Mesenteric fat pad (tissue), 1 donor: ENCODE measurements around the gene DBF4. TPM values are rescaled to one million over a fixed set of nuclear protein-coding genes. Genes with fewer than 3 reads are reported as not detected.
A peak's percentile ranks its signal among the peaks of the same experiment; 100 is the strongest.
"Not testable (repeated sequence)": the region's sequence is repeated elsewhere in the genome, so short reads cannot be mapped to it uniquely, and the experiment has no call there.

Experiments
- DNase-seq: peaks from one replicate; pipeline ENCODE4 v3.0.0-alpha.2; 2020; ENCODE audit warnings: low spot score
- long read RNA-seq: library from polyadenylated mRNA; unstranded; transcript quantifications from one replicate; pipeline ENCODE4 v2.0.0, GENCODE V29; 2020
- total RNA-seq: library from RNA; stranded (reverse); fragmentation: NEBNext Ultra II Directional; extraction: Animal tissue kit (Norgen Biotek cat#: 25700); gene quantifications from one replicate; pipeline ENCODE4 v1.2.1, GENCODE V29; 2021
- donor health status: DM: yes; HTN: yes; CAD: no.

DBF4 gene
- total RNA-seq: 9.2 TPM
- long read RNA-seq, partial matches to known transcripts: 6 of 14 reads
- long read RNA-seq, other reads (novel, unspliced or antisense): 5 of 14 reads

DNA sequence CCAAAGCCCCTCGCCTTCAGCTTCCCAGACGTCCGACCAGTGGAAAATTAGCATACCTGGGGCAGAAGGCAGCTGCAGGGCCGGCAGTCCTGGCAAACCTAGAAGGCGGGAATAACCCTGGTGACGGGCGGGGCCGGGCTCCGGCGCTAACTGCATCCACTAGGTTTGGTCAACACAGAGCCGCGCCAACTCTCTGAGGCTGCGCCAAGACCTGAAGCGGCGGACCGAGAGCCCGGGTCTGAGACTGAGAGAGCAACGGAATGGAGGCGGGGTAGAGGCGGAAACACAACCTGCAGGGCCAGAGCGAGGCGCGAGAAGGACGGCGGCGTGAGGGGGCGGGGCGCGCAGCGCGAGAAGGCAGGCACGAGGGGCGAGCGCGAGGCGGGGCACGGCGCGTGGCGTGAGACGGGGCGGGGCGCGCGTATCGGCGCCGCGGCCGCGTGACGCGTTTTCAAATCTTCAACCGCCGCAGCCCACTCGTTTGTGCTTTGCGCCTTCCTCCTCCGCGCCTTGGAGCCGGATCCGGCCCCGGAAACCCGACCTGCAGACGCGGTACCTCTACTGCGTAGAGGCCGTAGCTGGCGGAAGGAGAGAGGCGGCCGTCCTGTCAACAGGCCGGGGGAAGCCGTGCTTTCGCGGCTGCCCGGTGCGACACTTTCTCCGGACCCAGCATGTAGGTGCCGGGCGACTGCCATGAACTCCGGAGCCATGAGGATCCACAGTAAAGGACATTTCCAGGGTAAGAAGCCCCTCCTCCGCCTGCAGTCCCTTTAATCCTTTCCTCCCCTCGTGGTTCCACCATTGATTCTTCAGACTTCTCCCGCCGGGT, at the start of gene DBF4, which contains the start of gene SLC25A40:
Gene DBF4, plus strand, starts transcription at position 454 of the 829 bp plus-strand sequence. Its CDS starts 240 bp downstream, at position 694.
Gene SLC25A40, minus strand, starts transcription at position 321 of the 829 bp plus-strand sequence. CDS start 17,633 bp downstream, outside the sequence.
- peak; percentile 98 for DNase-seq

DNA sequence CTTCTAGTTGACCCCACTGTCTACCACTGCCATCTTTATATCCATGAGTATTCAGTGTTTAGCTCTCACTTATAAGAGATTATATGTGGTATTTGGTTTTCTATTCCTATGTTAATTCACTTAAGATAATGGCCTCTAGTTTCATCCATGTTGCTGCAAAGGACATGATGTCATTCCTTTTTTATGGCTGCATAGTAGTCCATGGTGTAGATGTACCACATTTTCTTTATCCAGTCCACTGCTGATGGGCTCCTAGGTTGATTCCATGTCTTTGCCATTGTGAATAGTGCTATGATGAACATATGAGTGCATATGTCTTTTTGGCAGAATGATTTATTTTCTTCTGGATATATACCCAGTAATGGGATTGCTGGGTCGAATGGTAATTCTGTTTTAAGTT, 47.9 kb upstream of the DBF4 start:
- not testable (repeated sequence) for DNase-seq

DNA sequence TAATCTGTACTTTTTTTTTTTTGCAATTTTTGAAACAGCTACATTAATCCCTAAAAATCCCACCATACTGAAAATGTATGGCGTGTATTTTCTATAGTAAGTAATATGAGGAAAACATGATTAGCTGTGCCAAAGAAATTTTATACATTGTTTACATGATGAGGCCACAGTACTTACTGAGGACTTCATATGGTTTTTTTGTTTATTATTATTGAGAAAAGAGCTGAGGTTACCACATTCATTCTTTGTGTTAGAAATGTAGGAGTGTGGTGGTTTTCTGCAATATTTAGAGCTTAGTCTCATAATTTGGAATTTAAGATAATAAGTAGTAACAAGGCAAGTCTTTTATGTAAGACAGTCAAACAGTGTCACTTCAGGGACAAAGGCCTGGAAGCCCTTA, 45.2 kb upstream of the DBF4 start:
- DNase-seq: no peak

DNA sequence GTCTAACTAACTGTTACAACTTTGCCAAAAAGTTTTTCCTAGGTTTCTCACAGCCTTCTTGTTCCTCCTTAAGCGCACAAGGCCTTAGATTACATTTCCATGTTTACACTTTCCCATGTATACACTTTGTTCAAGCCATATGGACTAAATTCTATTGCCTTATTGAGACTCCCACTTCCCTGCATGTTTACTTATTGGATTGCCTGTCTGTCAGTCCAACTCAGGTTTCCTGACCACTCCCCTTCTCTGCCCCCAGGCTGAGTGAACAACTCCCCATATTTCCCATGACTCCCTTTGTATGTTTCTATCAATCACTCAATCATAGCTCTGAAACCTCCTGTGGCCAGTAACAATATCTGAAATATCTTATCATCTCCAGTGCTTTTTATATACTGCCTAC, 43.2 kb upstream of the DBF4 start:
- no peak for DNase-seq

GRCh38 chr7:87837597-87837996, 38.7 kb upstream of the DBF4 start:
- DNase-seq: no peak

GRCh38 chr7:87850836-87851593, 25.3 kb upstream of the DBF4 start:
- DNase-seq: no peak

DNA sequence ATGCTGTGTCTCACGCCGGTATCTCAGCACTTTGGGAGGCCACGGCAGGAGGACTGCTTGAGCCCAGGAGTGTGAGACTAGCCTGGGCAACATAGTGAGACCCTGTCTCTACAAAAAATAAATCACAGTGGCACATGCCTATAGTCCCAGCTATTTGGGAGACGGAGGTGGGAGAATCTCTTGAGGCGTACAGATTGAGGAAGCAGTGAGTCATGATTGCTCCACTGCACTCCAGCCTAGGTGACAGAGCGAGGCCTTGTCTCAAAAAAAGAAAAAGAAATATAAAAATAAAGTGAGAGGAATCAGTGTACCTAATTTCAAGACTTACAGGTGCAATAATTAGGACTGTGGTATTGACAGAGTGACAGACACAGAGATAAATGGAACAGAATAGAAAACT, 24.0 kb upstream of the DBF4 start:
- DNase-seq: no peak

DNA sequence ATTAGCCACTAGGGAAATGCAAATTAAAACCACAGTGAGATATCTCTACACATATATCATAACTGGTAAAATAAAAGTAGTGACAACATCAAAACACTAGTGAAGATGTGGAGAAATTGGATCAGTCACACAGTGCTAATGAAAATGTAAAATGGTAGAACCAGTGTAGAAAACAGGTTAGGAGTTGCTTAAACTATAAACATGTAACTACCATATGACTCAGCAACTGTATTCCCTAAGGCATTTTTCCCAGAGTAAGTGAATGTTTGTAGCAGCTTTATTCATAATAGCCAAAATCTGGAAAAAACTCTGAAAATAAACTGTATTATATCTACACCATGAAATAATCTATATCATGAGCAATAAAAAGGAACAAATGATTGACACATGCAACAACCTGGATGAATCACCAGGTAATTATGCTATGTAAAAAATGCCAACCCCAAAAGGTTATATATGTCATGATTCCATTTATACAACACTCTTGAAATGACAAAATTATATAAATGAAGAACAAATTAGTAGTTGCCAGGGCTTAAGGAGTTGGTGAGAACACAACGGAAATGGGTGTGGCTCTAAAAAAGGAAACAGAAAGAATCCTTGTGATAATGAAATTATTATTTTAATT, 22.9 kb upstream of the DBF4 start:
- no peak for DNase-seq

DNA sequence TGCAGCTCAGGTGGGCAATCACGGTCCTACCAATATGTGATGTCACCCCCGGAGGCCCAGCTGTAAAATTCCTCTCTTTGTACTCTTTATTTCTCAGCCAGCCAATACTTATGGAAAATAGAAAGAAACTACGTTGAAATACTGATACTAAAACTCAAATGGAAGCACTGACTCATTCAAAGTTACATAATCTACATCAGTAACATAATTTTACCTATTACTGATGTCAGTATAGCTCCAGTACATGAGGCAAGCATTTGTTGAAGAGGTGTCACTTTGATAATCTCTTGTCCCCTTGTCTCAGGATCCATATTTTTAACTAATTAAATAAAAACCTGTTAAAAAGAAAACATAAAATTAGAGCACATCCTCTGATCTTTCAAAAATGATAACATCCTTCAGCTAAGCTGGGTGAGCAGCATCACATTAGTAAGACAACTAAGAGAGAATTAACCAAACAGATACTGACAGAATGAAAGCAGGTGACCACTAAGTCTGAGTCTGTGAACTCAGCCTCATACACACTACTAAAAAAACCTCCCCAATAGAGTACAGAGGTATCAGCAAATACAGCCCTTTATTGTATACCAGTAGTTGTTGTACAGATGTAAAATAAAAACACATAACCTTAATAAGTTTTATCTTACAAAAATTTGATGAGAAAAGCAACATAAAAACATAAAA, 17.7 kb upstream of the DBF4 start:
- no peak for DNase-seq

DNA sequence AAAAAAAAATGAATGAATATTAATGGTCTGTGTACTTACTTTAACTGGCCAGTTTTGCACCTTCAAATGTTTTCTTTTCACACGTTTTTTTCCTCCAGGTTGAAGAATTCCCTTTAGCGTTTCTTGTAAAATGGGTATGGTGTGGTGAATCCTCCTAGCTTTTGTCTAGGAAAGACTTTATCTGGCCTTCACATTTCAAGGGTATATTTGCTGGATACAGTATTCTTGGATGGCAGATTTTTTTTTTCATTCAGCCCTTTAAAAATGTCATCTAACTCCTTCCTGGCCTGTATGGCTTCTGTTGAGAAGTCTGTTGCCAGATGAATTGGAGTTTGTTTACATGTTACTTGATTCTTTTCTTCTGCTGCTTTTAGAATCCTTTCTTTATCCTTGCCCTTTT, 10.2 kb upstream of the DBF4 start:
- no peak for DNase-seq

DNA sequence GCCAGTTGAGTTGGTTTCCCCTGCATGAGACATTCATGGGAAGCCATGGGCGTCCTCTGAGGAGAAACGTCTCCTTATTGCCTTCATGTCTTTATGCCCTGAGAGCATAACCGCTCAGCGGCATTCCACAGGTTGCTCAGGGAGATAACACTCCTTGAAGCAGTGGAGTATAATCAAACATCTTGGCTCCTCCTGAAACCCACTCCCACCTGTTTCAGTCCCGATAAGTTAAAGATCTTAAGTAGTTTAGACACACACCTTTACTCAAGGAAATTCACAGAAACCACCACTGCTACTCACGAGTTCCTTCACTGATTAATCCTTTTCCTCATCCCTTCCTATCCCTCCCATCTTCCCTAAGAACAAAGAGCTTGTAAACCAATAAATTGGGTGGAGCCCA, 9.8 kb upstream of the DBF4 start:
- DNase-seq: not testable (repeated sequence)

DNA sequence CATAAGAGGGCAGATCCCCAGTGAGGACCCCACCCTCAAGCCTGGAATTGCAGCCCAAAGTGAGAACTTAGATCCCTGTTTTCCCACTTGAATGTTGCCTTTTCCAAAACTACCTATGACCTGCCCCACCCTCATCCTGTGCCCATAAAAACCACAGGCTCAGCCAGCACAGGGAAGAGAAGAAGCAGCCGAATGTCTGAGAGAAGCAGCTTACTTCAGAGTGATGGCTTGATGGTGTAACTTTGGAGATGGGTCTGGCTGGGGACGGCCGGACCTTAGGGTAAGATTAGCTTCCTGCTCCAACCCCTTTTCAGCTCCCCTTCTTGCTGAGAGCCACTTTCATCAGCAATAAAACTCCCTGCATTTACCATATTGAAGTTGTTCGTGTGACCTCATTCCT, 5.8 kb upstream of the DBF4 start:
- no peak for DNase-seq

GRCh38 chr7:87872346-87872745, 3.9 kb upstream of the DBF4 start:
- no peak for DNase-seq

GRCh38 chr7:87873328-87873727, 3.0 kb upstream of the DBF4 start:
- not testable (repeated sequence) for DNase-seq

GRCh38 chr7:87874066-87874465, 2.2 kb upstream of the DBF4 start:
- DNase-seq: no peak

- DNase-seq: no peak
Measured at GRCh38 chr7:87875151-87876039, 898 bp upstream of the DBF4 start.

- no peak for DNase-seq
Measured at GRCh38 chr7:87876869-87877234, 559 bp downstream of the DBF4 start.

- DNase-seq: no peak
Measured at GRCh38 chr7:87877366-87878040, 1.2 kb downstream of the DBF4 start.

DNA sequence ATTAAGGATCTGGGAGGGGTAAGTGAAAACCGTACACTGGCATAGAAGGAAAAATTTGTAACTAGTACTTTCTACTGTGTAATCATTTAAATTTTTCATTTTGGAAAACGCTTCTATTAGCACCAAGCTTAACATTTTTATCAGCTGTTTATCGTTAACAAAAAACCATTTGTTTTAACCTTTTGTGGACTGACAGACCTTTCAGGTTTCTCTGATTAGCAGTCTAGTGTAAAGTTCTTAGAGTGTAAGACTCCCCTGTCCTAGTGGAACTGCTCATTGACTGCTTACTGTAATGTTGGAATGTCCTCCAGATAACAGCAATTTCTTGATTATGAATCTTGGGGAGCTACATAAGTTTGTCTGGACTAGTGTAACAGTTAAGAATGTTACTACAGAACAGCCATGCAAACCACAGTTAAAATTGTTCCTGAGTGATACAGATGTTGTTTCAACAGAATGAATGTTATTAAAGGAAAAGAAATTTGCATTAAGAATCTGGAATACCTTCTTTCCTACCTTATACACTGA, 2.0 kb downstream of the DBF4 start:
- no peak for DNase-seq
